WTC11 (cell line): ENCODE results near the gene CALN1. TPM values are rescaled to one million over a fixed set of nuclear protein-coding genes. Genes with fewer than 3 reads are reported as not detected.

Experiments
- ATAC-seq: fragments of 200-7000 bp; cut with Tn5 transposase; 2 replicates; pipeline ENCODE4 v1.10.0; 2021; ENCODE audit warnings: mild to moderate bottlenecking, moderate library complexity
- CTCF ChIA-PET: fragments of 300-600 bp; sonication (Branson Sonifier 250); formaldehyde crosslinking; loops from one replicate; lab custom pipeline; 2021; ENCODE audit warnings: antibody characterized with exemption; lab: Charles Lee
- POLR2A ChIA-PET: fragments of 350-600 bp; sonication (Branson Sonifier 250); formaldehyde crosslinking; loops from one replicate; lab custom pipeline; 2021; ENCODE audit warnings: antibody characterized with exemption; lab: Charles Lee
- DNase-seq: peaks from one replicate; pipeline ENCODE4 v3.0.0; 2021; ENCODE audit warnings: low spot score
- H3K27ac Mint-ChIP-seq: 2 replicates; pipeline ENCODE4 v1.8.0; 2021; ENCODE audit warnings: mixed read lengths
- H3K27me3 Mint-ChIP-seq: 2 replicates; pipeline ENCODE4 v1.8.0; 2021; ENCODE audit warnings: low read depth, mild to moderate bottlenecking, moderate library complexity, mixed read lengths
- H3K36me3 Mint-ChIP-seq: 2 replicates; pipeline ENCODE4 v1.8.0; 2021; ENCODE audit warnings: mixed read lengths
- H3K4me1 Mint-ChIP-seq: 2 replicates; pipeline ENCODE4 v1.8.0; 2022; ENCODE audit warnings: mixed read lengths
- H3K4me3 Mint-ChIP-seq: 2 replicates; pipeline ENCODE4 v1.8.0; 2021; ENCODE audit warnings: mild to moderate bottlenecking, moderate library complexity, mixed read lengths
- H3K9me3 Mint-ChIP-seq: 2 replicates; pipeline ENCODE4 v1.8.0; 2021; ENCODE audit warnings: mixed read lengths
- ATF1 ChIP-seq: sonication (generic); formaldehyde crosslinking; IDR thresholded peaks from 2 replicates; pipeline ENCODE4 v1.8.1; 2023; ENCODE audit warnings: mild to moderate bottlenecking, moderate library complexity, missing genetic modification reagents
- FOXP1 ChIP-seq: sonication (generic); formaldehyde crosslinking; IDR thresholded peaks from 2 replicates; pipeline ENCODE4 v1.8.0; 2022; ENCODE audit warnings: missing genetic modification reagents, mild to moderate bottlenecking, moderate library complexity, borderline replicate concordance
- GRHL2 ChIP-seq: fragments of 250-450 bp; sonication (Bioruptor Pico); IDR thresholded peaks from 2 replicates; pipeline ENCODE4 v1.8.0; 2022; ENCODE audit warnings: mild to moderate bottlenecking, moderate library complexity; ENCODE audit not compliant: insufficient replicate concordance, severe bottlenecking
- NFATC4 ChIP-seq: fragments of 250-450 bp; sonication (Bioruptor Pico); IDR thresholded peaks from 2 replicates; pipeline ENCODE4 v1.9.0; 2021; ENCODE audit warnings: mild to moderate bottlenecking
- NR2C2 ChIP-seq: sonication (generic); formaldehyde crosslinking; IDR thresholded peaks from 2 replicates; pipeline ENCODE4 v1.8.0; 2022; ENCODE audit warnings: mild to moderate bottlenecking, missing genetic modification reagents
- OVOL2 ChIP-seq: fragments of 250-450 bp; sonication (Bioruptor Pico); IDR thresholded peaks from 2 replicates; pipeline ENCODE4 v1.9.0; 2021; ENCODE audit warnings: mild to moderate bottlenecking, borderline replicate concordance
- PRRX2 ChIP-seq: fragments of 250-450 bp; sonication (Bioruptor Pico); IDR thresholded peaks from 2 replicates; pipeline ENCODE4 v1.8.0; 2021; ENCODE audit warnings: mild to moderate bottlenecking
- SMAD4 ChIP-seq: sonication (generic); formaldehyde crosslinking; IDR thresholded peaks from 2 replicates; pipeline ENCODE4 v1.8.0; 2022; ENCODE audit warnings: mild to moderate bottlenecking, missing genetic modification reagents
- SOX15 ChIP-seq: fragments of 250-450 bp; sonication (Bioruptor Pico); IDR thresholded peaks from 2 replicates; pipeline ENCODE4 v1.9.0; 2021; ENCODE audit warnings: mild to moderate bottlenecking
- TEAD4 ChIP-seq: sonication (generic); formaldehyde crosslinking; IDR thresholded peaks from 2 replicates; pipeline ENCODE4 v1.8.0; 2022; ENCODE audit warnings: mild to moderate bottlenecking, missing genetic modification reagents
- ZBTB21 ChIP-seq: sonication (generic); formaldehyde crosslinking; IDR thresholded peaks from 2 replicates; pipeline ENCODE4 v1.8.1; 2023; ENCODE audit warnings: mild to moderate bottlenecking, missing genetic modification reagents, borderline replicate concordance
- ZNF423 ChIP-seq: fragments of 250-450 bp; sonication (Bioruptor Pico); IDR thresholded peaks from 2 replicates; pipeline ENCODE4 v2.1.2; 2022; ENCODE audit warnings: mild to moderate bottlenecking, moderate library complexity
- total RNA-seq: library from RNA; stranded (reverse); gene quantifications from 3 replicates; pipeline ENCODE4 v1.2.3, GENCODE V29; 2021
- TF ChIP-seq, protein P1 (sequence below): sonication (generic); formaldehyde crosslinking; IDR thresholded peaks from 2 replicates; pipeline ENCODE4 v1.8.1; 2023; ENCODE audit warnings: mild to moderate bottlenecking, missing genetic modification reagents, borderline replicate concordance
- TF ChIP-seq, protein P2 (sequence below): sonication (generic); formaldehyde crosslinking; IDR thresholded peaks from 2 replicates; pipeline ENCODE4 v1.8.1; 2022; ENCODE audit warnings: missing genetic modification reagents, borderline replicate concordance
- TF ChIP-seq, protein P3 (sequence below): fragments of 250-450 bp; sonication (Bioruptor Pico); IDR thresholded peaks from 2 replicates; pipeline ENCODE4 v1.9.0; 2021; ENCODE audit warnings: mild to moderate bottlenecking
- TF ChIP-seq, protein P4 (sequence below): sonication (generic); formaldehyde crosslinking; IDR thresholded peaks from 2 replicates; pipeline ENCODE4 v1.8.1; 2022; ENCODE audit warnings: mild to moderate bottlenecking, missing genetic modification reagents, moderate library complexity, borderline replicate concordance
- TF ChIP-seq, protein P5 (sequence below): fragments of 250-450 bp; sonication (Bioruptor Pico); IDR thresholded peaks from 2 replicates; pipeline ENCODE4 v1.9.0; 2021; ENCODE audit warnings: moderate library complexity, mild to moderate bottlenecking, inconsistent platforms, borderline replicate concordance
- TF ChIP-seq, protein P6 (sequence below): sonication (generic); formaldehyde crosslinking; IDR thresholded peaks from 2 replicates; pipeline ENCODE4 v1.8.0; 2022; ENCODE audit warnings: mild to moderate bottlenecking, missing genetic modification reagents
- TF ChIP-seq, protein P7 (sequence below): sonication (generic); formaldehyde crosslinking; IDR thresholded peaks from 2 replicates; pipeline ENCODE4 v1.8.1; 2023; ENCODE audit warnings: mild to moderate bottlenecking, missing genetic modification reagents
- TF ChIP-seq, protein P8 (sequence below): sonication (generic); formaldehyde crosslinking; IDR thresholded peaks from 2 replicates; pipeline ENCODE4 v1.8.1; 2023; ENCODE audit warnings: mild to moderate bottlenecking, missing genetic modification reagents

CALN1 gene
- total RNA-seq, 1 experiment from 2014 or later: 10.5 TPM

DNA sequence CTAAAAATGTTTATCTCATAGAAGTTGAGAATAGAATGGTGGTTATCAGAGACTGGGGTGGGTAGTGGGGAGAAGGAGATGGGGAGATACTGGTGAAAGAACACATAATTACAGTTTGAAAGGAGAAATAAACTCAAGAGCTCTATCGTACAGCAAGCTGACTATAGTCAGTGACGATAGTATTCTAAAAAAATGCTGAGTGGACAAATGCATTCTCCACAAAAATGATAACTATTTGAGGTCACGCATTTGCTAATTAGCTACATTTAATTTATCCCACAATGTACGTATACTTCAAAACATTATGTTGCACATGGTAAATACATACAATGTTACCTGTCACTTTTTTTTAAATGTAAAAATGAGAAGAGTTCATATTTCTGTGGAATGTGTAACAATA, 507.7 kb downstream of the CALN1 start (continued):
- TF ChIP-seq, protein P1, sequence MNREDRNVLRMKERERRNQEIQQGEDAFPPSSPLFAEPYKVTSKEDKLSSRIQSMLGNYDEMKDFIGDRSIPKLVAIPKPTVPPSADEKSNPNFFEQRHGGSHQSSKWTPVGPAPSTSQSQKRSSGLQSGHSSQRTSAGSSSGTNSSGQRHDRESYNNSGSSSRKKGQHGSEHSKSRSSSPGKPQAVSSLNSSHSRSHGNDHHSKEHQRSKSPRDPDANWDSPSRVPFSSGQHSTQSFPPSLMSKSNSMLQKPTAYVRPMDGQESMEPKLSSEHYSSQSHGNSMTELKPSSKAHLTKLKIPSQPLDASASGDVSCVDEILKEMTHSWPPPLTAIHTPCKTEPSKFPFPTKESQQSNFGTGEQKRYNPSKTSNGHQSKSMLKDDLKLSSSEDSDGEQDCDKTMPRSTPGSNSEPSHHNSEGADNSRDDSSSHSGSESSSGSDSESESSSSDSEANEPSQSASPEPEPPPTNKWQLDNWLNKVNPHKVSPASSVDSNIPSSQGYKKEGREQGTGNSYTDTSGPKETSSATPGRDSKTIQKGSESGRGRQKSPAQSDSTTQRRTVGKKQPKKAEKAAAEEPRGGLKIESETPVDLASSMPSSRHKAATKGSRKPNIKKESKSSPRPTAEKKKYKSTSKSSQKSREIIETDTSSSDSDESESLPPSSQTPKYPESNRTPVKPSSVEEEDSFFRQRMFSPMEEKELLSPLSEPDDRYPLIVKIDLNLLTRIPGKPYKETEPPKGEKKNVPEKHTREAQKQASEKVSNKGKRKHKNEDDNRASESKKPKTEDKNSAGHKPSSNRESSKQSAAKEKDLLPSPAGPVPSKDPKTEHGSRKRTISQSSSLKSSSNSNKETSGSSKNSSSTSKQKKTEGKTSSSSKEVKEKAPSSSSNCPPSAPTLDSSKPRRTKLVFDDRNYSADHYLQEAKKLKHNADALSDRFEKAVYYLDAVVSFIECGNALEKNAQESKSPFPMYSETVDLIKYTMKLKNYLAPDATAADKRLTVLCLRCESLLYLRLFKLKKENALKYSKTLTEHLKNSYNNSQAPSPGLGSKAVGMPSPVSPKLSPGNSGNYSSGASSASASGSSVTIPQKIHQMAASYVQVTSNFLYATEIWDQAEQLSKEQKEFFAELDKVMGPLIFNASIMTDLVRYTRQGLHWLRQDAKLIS (CRISPR knock-in tag): no peak
- TF ChIP-seq OVOL2 (CRISPR knock-in tag): no peak
- TF ChIP-seq, protein P2, sequence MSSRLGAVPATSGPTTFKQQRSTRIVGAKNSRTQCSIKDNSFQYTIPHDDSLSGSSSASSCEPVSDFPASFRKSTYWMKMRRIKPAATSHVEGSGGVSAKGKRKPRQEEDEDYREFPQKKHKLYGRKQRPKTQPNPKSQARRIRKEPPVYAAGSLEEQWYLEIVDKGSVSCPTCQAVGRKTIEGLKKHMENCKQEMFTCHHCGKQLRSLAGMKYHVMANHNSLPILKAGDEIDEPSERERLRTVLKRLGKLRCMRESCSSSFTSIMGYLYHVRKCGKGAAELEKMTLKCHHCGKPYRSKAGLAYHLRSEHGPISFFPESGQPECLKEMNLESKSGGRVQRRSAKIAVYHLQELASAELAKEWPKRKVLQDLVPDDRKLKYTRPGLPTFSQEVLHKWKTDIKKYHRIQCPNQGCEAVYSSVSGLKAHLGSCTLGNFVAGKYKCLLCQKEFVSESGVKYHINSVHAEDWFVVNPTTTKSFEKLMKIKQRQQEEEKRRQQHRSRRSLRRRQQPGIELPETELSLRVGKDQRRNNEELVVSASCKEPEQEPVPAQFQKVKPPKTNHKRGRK: no peak
- TF ChIP-seq, protein P3, sequence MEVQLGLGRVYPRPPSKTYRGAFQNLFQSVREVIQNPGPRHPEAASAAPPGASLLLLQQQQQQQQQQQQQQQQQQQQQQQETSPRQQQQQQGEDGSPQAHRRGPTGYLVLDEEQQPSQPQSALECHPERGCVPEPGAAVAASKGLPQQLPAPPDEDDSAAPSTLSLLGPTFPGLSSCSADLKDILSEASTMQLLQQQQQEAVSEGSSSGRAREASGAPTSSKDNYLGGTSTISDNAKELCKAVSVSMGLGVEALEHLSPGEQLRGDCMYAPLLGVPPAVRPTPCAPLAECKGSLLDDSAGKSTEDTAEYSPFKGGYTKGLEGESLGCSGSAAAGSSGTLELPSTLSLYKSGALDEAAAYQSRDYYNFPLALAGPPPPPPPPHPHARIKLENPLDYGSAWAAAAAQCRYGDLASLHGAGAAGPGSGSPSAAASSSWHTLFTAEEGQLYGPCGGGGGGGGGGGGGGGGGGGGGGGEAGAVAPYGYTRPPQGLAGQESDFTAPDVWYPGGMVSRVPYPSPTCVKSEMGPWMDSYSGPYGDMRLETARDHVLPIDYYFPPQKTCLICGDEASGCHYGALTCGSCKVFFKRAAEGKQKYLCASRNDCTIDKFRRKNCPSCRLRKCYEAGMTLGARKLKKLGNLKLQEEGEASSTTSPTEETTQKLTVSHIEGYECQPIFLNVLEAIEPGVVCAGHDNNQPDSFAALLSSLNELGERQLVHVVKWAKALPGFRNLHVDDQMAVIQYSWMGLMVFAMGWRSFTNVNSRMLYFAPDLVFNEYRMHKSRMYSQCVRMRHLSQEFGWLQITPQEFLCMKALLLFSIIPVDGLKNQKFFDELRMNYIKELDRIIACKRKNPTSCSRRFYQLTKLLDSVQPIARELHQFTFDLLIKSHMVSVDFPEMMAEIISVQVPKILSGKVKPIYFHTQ (CRISPR knock-in tag): no peak
- no peak for TF ChIP-seq SOX15 (CRISPR knock-in tag)
- no peak for TF ChIP-seq PRRX2 (CRISPR knock-in tag)
- TF ChIP-seq, protein P4, sequence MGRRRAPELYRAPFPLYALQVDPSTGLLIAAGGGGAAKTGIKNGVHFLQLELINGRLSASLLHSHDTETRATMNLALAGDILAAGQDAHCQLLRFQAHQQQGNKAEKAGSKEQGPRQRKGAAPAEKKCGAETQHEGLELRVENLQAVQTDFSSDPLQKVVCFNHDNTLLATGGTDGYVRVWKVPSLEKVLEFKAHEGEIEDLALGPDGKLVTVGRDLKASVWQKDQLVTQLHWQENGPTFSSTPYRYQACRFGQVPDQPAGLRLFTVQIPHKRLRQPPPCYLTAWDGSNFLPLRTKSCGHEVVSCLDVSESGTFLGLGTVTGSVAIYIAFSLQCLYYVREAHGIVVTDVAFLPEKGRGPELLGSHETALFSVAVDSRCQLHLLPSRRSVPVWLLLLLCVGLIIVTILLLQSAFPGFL (CRISPR knock-in tag): no peak
- TF ChIP-seq, protein P5, sequence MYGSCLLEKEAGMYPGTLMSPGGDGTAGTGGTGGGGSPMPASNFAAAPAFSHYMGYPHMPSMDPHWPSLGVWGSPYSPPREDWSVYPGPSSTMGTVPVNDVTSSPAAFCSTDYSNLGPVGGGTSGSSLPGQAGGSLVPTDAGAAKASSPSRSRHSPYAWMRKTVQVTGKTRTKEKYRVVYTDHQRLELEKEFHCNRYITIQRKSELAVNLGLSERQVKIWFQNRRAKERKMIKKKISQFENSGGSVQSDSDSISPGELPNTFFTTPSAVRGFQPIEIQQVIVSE (CRISPR knock-in tag): no peak
- TF ChIP-seq, protein P6, sequence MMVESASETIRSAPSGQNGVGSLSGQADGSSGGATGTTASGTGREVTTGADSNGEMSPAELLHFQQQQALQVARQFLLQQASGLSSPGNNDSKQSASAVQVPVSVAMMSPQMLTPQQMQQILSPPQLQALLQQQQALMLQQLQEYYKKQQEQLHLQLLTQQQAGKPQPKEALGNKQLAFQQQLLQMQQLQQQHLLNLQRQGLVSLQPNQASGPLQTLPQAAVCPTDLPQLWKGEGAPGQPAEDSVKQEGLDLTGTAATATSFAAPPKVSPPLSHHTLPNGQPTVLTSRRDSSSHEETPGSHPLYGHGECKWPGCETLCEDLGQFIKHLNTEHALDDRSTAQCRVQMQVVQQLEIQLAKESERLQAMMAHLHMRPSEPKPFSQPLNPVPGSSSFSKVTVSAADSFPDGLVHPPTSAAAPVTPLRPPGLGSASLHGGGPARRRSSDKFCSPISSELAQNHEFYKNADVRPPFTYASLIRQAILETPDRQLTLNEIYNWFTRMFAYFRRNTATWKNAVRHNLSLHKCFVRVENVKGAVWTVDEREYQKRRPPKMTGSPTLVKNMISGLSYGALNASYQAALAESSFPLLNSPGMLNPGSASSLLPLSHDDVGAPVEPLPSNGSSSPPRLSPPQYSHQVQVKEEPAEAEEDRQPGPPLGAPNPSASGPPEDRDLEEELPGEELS (CRISPR knock-in tag): no peak
- TF ChIP-seq ZBTB21 (CRISPR knock-in tag): no peak
- no peak for TF ChIP-seq FOXP1
- no peak for TF ChIP-seq NR2C2
- TF ChIP-seq SMAD4 (CRISPR knock-in tag): no peak
- no peak for TF ChIP-seq ZNF423
- no peak for TF ChIP-seq GRHL2 (CRISPR knock-in tag)

DNA sequence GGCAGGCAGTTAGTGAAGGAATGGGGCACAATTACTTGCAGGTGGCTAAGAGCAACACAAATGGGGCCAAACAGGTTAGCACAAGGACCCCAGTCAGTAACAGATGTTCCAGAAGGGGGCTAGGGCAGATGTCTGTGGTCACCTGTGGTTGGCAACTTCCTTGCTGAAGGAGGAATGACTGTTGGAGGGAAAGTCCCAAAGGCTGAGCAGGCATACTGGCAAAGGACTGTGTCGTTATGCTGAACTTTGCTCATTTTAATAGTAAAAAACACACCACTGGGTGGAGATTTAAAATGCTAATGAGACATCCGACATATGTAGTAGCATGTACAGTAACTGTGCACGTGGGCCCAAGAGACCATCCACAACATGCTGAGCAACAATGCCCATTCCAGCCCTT, 511.6 kb downstream of the CALN1 start:
- no peak for DNase-seq
- peak overlapping the region; percentile 15; the same call in 1 of the 2 replicates for H3K27ac Mint-ChIP-seq
- H3K4me3 Mint-ChIP-seq: no peak overlapping the region
- TF ChIP-seq TEAD4 (CRISPR knock-in tag) (no peak), NFATC4 (no peak), ATF1 (no peak), ZNF423 (no peak)
- TF ChIP-seq, protein P7, sequence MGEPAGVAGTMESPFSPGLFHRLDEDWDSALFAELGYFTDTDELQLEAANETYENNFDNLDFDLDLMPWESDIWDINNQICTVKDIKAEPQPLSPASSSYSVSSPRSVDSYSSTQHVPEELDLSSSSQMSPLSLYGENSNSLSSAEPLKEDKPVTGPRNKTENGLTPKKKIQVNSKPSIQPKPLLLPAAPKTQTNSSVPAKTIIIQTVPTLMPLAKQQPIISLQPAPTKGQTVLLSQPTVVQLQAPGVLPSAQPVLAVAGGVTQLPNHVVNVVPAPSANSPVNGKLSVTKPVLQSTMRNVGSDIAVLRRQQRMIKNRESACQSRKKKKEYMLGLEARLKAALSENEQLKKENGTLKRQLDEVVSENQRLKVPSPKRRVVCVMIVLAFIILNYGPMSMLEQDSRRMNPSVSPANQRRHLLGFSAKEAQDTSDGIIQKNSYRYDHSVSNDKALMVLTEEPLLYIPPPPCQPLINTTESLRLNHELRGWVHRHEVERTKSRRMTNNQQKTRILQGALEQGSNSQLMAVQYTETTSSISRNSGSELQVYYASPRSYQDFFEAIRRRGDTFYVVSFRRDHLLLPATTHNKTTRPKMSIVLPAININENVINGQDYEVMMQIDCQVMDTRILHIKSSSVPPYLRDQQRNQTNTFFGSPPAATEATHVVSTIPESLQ (CRISPR knock-in tag): no peak
- TF ChIP-seq, protein P8, sequence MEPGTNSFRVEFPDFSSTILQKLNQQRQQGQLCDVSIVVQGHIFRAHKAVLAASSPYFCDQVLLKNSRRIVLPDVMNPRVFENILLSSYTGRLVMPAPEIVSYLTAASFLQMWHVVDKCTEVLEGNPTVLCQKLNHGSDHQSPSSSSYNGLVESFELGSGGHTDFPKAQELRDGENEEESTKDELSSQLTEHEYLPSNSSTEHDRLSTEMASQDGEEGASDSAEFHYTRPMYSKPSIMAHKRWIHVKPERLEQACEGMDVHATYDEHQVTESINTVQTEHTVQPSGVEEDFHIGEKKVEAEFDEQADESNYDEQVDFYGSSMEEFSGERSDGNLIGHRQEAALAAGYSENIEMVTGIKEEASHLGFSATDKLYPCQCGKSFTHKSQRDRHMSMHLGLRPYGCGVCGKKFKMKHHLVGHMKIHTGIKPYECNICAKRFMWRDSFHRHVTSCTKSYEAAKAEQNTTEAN (CRISPR knock-in tag): no peak
- ATAC-seq: no peak
- no peaks in the 10 kb centered on the region for H3K27me3 Mint-ChIP-seq
- ChIA-PET CTCF (no interaction called here), POLR2A (no interaction called here)
- H3K9me3 Mint-ChIP-seq: peaks cover 10% of the 10 kb centered on the region
- H3K4me1 Mint-ChIP-seq: peaks cover 15% of the 10 kb centered on the region
- no peaks in the 10 kb centered on the region for H3K36me3 Mint-ChIP-seq
